Caco-2 (cell line): Measurements from ENCODE around the gene FAM78A. TPM values are rescaled to one million over a fixed set of nuclear protein-coding genes. Genes with fewer than 3 reads are reported as not detected.

Experiments
- BruUV-seq: library from RNA; stranded (reverse); fragments of 400-500 nt; replicated peaks from 2 replicates; lab custom pipeline; 2021; lab: Mats Ljungman, UMichigan
- CTCF ChIA-PET: fragments of 300-600 bp; sonication (Branson Sonifier 250); formaldehyde crosslinking; loops from one replicate; lab custom pipeline; 2022; ENCODE audit warnings: antibody characterized with exemption; lab: Charles Lee
- POLR2A ChIA-PET: fragments of 300-600 bp; sonication (Branson Sonifier 250); formaldehyde crosslinking; loops from one replicate; lab custom pipeline; 2022; ENCODE audit warnings: antibody characterized with exemption; lab: Charles Lee
- DNase-seq, 2 experiments: peaks; one replicate each; pipeline versions ENCODE4 v3.0.0 to v3.0.0-alpha.2; 2020 to 2022
- H3K27me3 ChIP-seq: replicated peaks from 2 replicates; pipeline ENCODE4 v1.6.0; 2011; ENCODE audit warnings: low read length; ENCODE audit not compliant: control insufficient read depth, insufficient read depth
- H3K36me3 ChIP-seq: 2 replicates; pipeline ENCODE4 v1.5.1; 2011; ENCODE audit warnings: low read length; ENCODE audit not compliant: control insufficient read depth, insufficient read depth
- H3K4me1 ChIP-seq: fragments of 250-450 bp; sonication (Bioruptor Pico); 2 replicates; pipeline ENCODE4 v1.5.1; 2020; ENCODE audit warnings: mild to moderate bottlenecking
- H3K4me3 ChIP-seq: 2 replicates; pipeline ENCODE4 v1.5.1; 2011; ENCODE audit warnings: low read depth, mild to moderate bottlenecking, control low read depth, low read length
- H3K9me3 ChIP-seq: fragments of 250-450 bp; sonication (Bioruptor Pico); 2 replicates; pipeline ENCODE4 v1.5.1; 2020; ENCODE audit warnings: mild to moderate bottlenecking, moderate library complexity
- H3K27ac Mint-ChIP-seq: one replicate; pipeline ENCODE4 v1.8.0; 2022; ENCODE audit warnings: mixed read lengths; ENCODE audit not compliant: unreplicated experiment
- H3K27me3 Mint-ChIP-seq: one replicate; pipeline ENCODE4 v1.8.0; 2022; ENCODE audit warnings: mixed read lengths; ENCODE audit not compliant: insufficient read depth, unreplicated experiment
- H3K36me3 Mint-ChIP-seq: one replicate; pipeline ENCODE4 v1.8.0; 2022; ENCODE audit warnings: mild to moderate bottlenecking, mixed read lengths; ENCODE audit not compliant: insufficient read depth, unreplicated experiment
- H3K4me1 Mint-ChIP-seq: one replicate; pipeline ENCODE4 v1.8.0; 2022; ENCODE audit warnings: low read depth, mixed read lengths; ENCODE audit not compliant: unreplicated experiment
- H3K4me3 Mint-ChIP-seq: one replicate; pipeline ENCODE4 v1.8.0; 2022; ENCODE audit warnings: mild to moderate bottlenecking, moderate library complexity, mixed read lengths; ENCODE audit not compliant: unreplicated experiment
- H3K9me3 Mint-ChIP-seq: one replicate; pipeline ENCODE4 v1.8.0; 2022; ENCODE audit warnings: mixed read lengths; ENCODE audit not compliant: unreplicated experiment
- CTCF ChIP-seq, 2 experiments: fragments of 200-600 bp in 1 of 2; IDR thresholded peaks; 1 replicate in 1 of 2; 2 replicates in 1 of 2; pipeline versions ENCODE4 v1.5.1 to v1.8.0; 2011 to 2022; ENCODE audit warnings: antibody characterized with exemption in 1 of 2, control low read depth in 1 of 2, inconsistent platforms in 1 of 2, low read depth in 1 of 2, low read length in 1 of 2, mild to moderate bottlenecking in 1 of 2, moderate library complexity in 1 of 2; ENCODE audit not compliant: insufficient read depth in 1 of 2, severe bottlenecking in 1 of 2, unreplicated experiment in 1 of 2
- intact Hi-C: fragments of 100-400 bp; cut with micrococcal nuclease; formaldehyde crosslinking; loops from one replicate; pipeline ENCODE4 v1.10.0; 2022; ENCODE audit not compliant: unreplicated experiment
- total RNA-seq: library from RNA; stranded (reverse); gene quantifications from 2 replicates; pipeline ENCODE4 v1.2.3, GENCODE V29; 2022

The FAM78A gene
- total RNA-seq, 1 experiment from 2014 or later, result 0.70 TPM

DNA sequence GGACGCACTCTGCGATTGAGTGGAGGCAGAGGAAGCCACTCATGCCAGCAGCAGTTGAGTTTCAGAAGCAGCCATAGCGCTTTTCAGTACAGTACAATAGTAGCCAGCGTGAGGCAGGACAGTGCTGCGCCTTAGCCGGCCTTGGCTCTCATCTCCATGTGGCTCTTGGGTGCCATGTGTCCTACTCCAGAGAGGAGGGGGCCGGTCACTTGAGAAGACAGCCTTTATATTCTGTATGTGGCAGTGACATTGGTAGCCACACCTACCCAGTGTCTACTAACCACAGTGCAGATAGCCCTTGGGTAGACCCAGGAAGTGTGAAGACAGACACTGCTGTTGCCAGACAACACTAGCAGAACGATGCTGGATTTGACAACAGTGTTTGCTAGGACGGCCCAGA lies 42.3 kb downstream of the FAM78A start:
- POLR2A ChIA-PET, result no interaction called here
- CTCF ChIA-PET, result no interaction called here
- Mint-ChIP-seq H3K27ac (no peak overlapping the region), H3K4me3 (no peak overlapping the region), H3K36me3 (peaks cover 37% of the 10 kb centered on the region), H3K27me3 (no peaks in the 10 kb centered on the region), H3K4me1 (no peaks in the 10 kb centered on the region), H3K9me3 (no peaks in the 10 kb centered on the region)
- DNase-seq, result no peak
- Histone ChIP-seq H3K27me3 (no peaks in the 10 kb centered on the region), H3K9me3 (no peaks in the 10 kb centered on the region), H3K4me1 (no peaks in the 10 kb centered on the region), H3K36me3 (no peaks in the 10 kb centered on the region), H3K4me3 (no peak overlapping the region)
- BruUV-seq, result no TSS peak
- intact Hi-C loops, result loop anchor here (10.0 kb wide), 1 partner anchor 101 kb away; no protein-coding TSS in a partner anchor
- TF ChIP-seq CTCF (IDR thresholded peaks at IDR 0.05; ENCODE audit: insufficient read depth in 1 of 2, low read depth in 1 of 2, low read length in 1 of 2, severe bottlenecking in 1 of 2, unreplicated experiment in 1 of 2), result no peak

GRCh38 chr9:131233556-131233955 lies 42.8 kb downstream of the FAM78A start:
- Histone ChIP-seq H3K36me3 (no peaks in the 10 kb centered on the region), H3K27me3 (no peaks in the 10 kb centered on the region), H3K4me3 (no peak overlapping the region), H3K4me1 (no peaks in the 10 kb centered on the region), H3K9me3 (no peaks in the 10 kb centered on the region)
- no peak overlapping the region for H3K27ac Mint-ChIP-seq
- no peaks in the 10 kb centered on the region for H3K27me3 Mint-ChIP-seq
- CTCF ChIA-PET, result no interaction called here
- POLR2A ChIA-PET, result no interaction called here
- H3K4me3 Mint-ChIP-seq, result no peak overlapping the region
- H3K4me1 Mint-ChIP-seq, result no peaks in the 10 kb centered on the region
- intact Hi-C loops, result loop anchor here (10.0 kb wide), 1 partner anchor 101 kb away; no protein-coding TSS in a partner anchor
- no peak for DNase-seq
- no TSS peak for BruUV-seq
- H3K36me3 Mint-ChIP-seq, result peaks cover 38% of the 10 kb centered on the region
- H3K9me3 Mint-ChIP-seq, result no peaks in the 10 kb centered on the region
- TF ChIP-seq CTCF (IDR thresholded peaks at IDR 0.05; ENCODE audit: insufficient read depth in 1 of 2, low read depth in 1 of 2, low read length in 1 of 2, severe bottlenecking in 1 of 2, unreplicated experiment in 1 of 2), result no peak

DNA sequence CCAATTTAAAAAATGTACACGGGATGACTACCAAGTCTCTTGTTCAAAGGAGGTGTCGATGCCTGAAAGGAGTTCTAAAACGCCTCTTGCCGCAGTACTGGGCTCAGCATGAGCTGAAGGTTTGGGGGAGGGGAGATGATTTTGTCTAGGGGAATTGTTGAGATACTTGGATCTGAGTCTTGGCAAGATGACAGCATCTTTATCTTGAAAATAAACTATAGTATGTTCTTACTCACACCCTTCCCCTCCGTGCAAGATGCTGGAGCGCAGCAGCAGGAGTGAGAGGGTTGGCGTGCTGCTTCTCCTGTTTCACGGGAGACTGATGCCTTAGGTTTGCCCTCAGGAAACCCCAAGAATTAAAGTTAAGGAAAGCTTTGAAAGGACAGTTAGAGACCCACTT lies 47.3 kb downstream of the FAM78A start:
- intact Hi-C loops, result no loop called here
- BruUV-seq, result no TSS peak
- POLR2A ChIA-PET, result no interaction called here
- H3K4me1 Mint-ChIP-seq, result no peaks in the 10 kb centered on the region
- H3K4me3 ChIP-seq, result no peak overlapping the region
- H3K9me3 Mint-ChIP-seq, result no peaks in the 10 kb centered on the region
- H3K27me3 ChIP-seq, result no peaks in the 10 kb centered on the region
- no peak overlapping the region for H3K27ac Mint-ChIP-seq
- H3K4me3 Mint-ChIP-seq, result no peak overlapping the region
- DNase-seq, result no peak
- TF ChIP-seq CTCF (IDR thresholded peaks at IDR 0.05; ENCODE audit: insufficient read depth in 1 of 2, low read depth in 1 of 2, low read length in 1 of 2, severe bottlenecking in 1 of 2, unreplicated experiment in 1 of 2), result no peak
- no peaks in the 10 kb centered on the region for H3K9me3 ChIP-seq
- H3K36me3 ChIP-seq, result no peaks in the 10 kb centered on the region; the same call in 1 of the 2 replicates
- H3K36me3 Mint-ChIP-seq, result peaks cover 43% of the 10 kb centered on the region
- CTCF ChIA-PET, result interaction anchor here (0.6 kb wide), 1 partner anchor 25 kb away, joined by 3 read pairs; no protein-coding TSS in a partner anchor
- no peaks in the 10 kb centered on the region for H3K27me3 Mint-ChIP-seq
- no peaks in the 10 kb centered on the region for H3K4me1 ChIP-seq
